NT2/D1 (cell line): ENCODE data around the gene HACD2.

Experiments
- DNase-seq: peaks from one replicate; pipeline ENCODE4 v3.0.0-alpha.2; 2011; ENCODE audit warnings: low read depth, low spot score
- H3K27me3 ChIP-seq: 2 replicates; pipeline ENCODE4 v1.6.0; 2011; ENCODE audit warnings: mild to moderate bottlenecking; ENCODE audit not compliant: insufficient read length, insufficient read depth
- H3K36me3 ChIP-seq: 2 replicates; pipeline ENCODE4 v1.6.1; 2011; ENCODE audit warnings: mild to moderate bottlenecking, low read length, mixed read lengths; ENCODE audit not compliant: insufficient read depth, insufficient read length
- H3K4me1 ChIP-seq: 2 replicates; pipeline ENCODE4 v1.5.1; 2011; ENCODE audit not compliant: insufficient read depth, insufficient read length
- H3K4me3 ChIP-seq: 2 replicates; pipeline ENCODE4 v1.5.1; 2011; ENCODE audit warnings: low read depth; ENCODE audit not compliant: insufficient read length
- H3K9ac ChIP-seq: 2 replicates; pipeline ENCODE4 v1.6.0; 2011; ENCODE audit warnings: low read depth; ENCODE audit not compliant: insufficient read length
- H3K9me3 ChIP-seq: 2 replicates; pipeline ENCODE4 v1.5.1; 2011; ENCODE audit warnings: mild to moderate bottlenecking, low read length; ENCODE audit not compliant: insufficient read depth
- SUZ12 ChIP-seq: IDR thresholded peaks from 2 replicates; pipeline ENCODE4 v1.6.1; 2011; ENCODE audit not compliant: insufficient read length, insufficient read depth; ENCODE audit errors: extremely low read depth
- YY1 ChIP-seq: IDR thresholded peaks from 2 replicates; pipeline ENCODE4 v1.6.1; 2011; ENCODE audit not compliant: insufficient read length, insufficient read depth
- ZNF274 ChIP-seq: IDR thresholded peaks from 2 replicates; pipeline ENCODE4 v1.6.1; 2011; ENCODE audit warnings: mild to moderate bottlenecking, low read depth, low read length

The HACD2 gene

GRCh38 chr3:123597561-123597960 lies 12.7 kb upstream of the HACD2 start:
- no peaks in the 10 kb centered on the region for H3K27me3 ChIP-seq
- DNase-seq, result no peak
- H3K9ac ChIP-seq, result no peak overlapping the region
- H3K4me3 ChIP-seq, result no peak overlapping the region
- H3K4me1 ChIP-seq, result no peaks in the 10 kb centered on the region
- H3K36me3 ChIP-seq, result peaks cover 28% of the 10 kb centered on the region
- TF ChIP-seq YY1, result no peak
- no peak for TF ChIP-seq SUZ12
- no peaks in the 10 kb centered on the region for H3K9me3 ChIP-seq

- H3K4me1 ChIP-seq, result no peaks in the 10 kb centered on the region
- peaks cover 18% of the 10 kb centered on the region for H3K9me3 ChIP-seq
- TF ChIP-seq ZNF274 (no peak), SUZ12 (no peak), YY1 (no peak)
- H3K4me3 ChIP-seq, result no peak overlapping the region
- no peak for DNase-seq
- no peaks in the 10 kb centered on the region for H3K27me3 ChIP-seq
- peaks cover 37% of the 10 kb centered on the region for H3K36me3 ChIP-seq
- H3K9ac ChIP-seq, result no peak overlapping the region
These were observed 10.7 kb upstream of the HACD2 start for GRCh38 chr3:123595396-123596180.

GRCh38 chr3:123593381-123593780 lies 8.5 kb upstream of the HACD2 start:
- H3K9me3 ChIP-seq, result peaks cover 40% of the 10 kb centered on the region
- no peak overlapping the region for H3K4me3 ChIP-seq

GRCh38 chr3:123590685-123591450 lies 6.0 kb upstream of the HACD2 start:
- no peak for TF ChIP-seq YY1
- TF ChIP-seq SUZ12, result no peak
- no peak for TF ChIP-seq ZNF274
- H3K9me3 ChIP-seq, result peaks cover 55% of the 10 kb centered on the region
- no peaks in the 10 kb centered on the region for H3K27me3 ChIP-seq
- no peaks in the 10 kb centered on the region for H3K4me1 ChIP-seq
- H3K9ac ChIP-seq, result no peak overlapping the region
- H3K4me3 ChIP-seq, result no peak overlapping the region
- H3K36me3 ChIP-seq, result peaks cover 52% of the 10 kb centered on the region
- DNase-seq, result no peak

More at GRCh38 chr3:123593381-123593780, 8.5 kb upstream of the HACD2 start:
- Histone ChIP-seq H3K27me3 (no peaks in the 10 kb centered on the region), H3K9ac (no peak overlapping the region), H3K36me3 (peaks cover 49% of the 10 kb centered on the region), H3K4me1 (no peaks in the 10 kb centered on the region)
- no peak for TF ChIP-seq SUZ12
- no peak for TF ChIP-seq YY1
- no peak for TF ChIP-seq ZNF274
- no peak for DNase-seq

- no peaks in the 10 kb centered on the region for H3K27me3 ChIP-seq
- H3K9me3 ChIP-seq, result peaks cover 55% of the 10 kb centered on the region
- H3K4me3 ChIP-seq, result no peak overlapping the region
- TF ChIP-seq SUZ12 (no peak), ZNF274 (no peak), YY1 (no peak)
- no peak for DNase-seq
- no peaks in the 10 kb centered on the region for H3K4me1 ChIP-seq
- peaks cover 43% of the 10 kb centered on the region for H3K36me3 ChIP-seq
- H3K9ac ChIP-seq, result no peak overlapping the region
These were observed 2.5 kb upstream of the HACD2 start for GRCh38 chr3:123587401-123587800.

DNA sequence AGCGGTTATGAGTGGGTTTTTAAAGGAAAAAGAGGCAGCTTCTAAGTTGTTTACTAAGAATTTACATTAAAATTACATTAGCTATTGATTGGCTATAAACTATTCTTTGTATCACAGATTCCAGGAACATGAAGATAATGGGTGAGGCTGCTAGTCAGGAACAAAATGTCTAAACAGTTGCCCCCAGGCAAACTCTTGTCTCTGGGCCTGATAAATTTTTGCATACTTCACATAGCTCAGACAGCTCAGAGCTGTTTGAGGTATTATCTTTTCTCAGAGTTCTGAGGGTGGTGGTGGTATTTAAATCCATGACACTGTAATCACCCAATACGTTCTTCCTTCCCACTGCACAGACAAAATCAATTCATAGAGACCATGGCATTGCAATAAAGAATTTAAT lies 2.1 kb upstream of the HACD2 start:
- no peak for DNase-seq
- TF ChIP-seq YY1, result no peak
- TF ChIP-seq ZNF274, result no peak
- no peak for TF ChIP-seq SUZ12
- Histone ChIP-seq H3K36me3 (peaks cover 44% of the 10 kb centered on the region), H3K9ac (no peak overlapping the region), H3K4me3 (no peak overlapping the region), H3K27me3 (no peaks in the 10 kb centered on the region), H3K9me3 (peaks cover 51% of the 10 kb centered on the region), H3K4me1 (no peaks in the 10 kb centered on the region)

DNA sequence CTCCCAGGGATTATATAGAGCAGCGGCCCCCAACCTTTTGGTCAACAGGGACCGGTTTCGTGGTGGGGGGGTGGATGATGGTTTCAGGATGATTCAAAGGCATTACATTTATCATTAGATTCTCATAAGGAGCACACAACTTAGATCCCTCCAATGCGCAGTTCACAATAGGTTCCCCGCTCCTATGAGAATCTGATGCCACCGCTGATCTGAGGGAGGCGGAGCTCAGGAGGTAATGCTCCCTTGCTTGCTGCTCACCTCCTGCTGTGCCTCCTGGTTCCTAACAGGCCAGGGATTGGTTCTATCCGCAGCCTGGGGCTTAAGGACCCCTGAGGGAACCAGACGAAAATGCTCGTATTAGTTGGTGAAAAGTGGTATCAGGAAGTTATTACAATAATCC lies 1.3 kb upstream of the HACD2 start:
- Histone ChIP-seq H3K36me3 (peaks cover 44% of the 10 kb centered on the region), H3K9ac (peak overlapping the region; percentile 92), H3K4me3 (peak overlapping the region; percentile 90), H3K9me3 (peaks cover 43% of the 10 kb centered on the region), H3K4me1 (no peaks in the 10 kb centered on the region), H3K27me3 (no peaks in the 10 kb centered on the region)
- DNase-seq, result peak; percentile 76
- TF ChIP-seq YY1 (no peak), SUZ12 (no peak), ZNF274 (no peak)
